ENCODE data around the gene GNAT2.

GNAT2 gene

DNA sequence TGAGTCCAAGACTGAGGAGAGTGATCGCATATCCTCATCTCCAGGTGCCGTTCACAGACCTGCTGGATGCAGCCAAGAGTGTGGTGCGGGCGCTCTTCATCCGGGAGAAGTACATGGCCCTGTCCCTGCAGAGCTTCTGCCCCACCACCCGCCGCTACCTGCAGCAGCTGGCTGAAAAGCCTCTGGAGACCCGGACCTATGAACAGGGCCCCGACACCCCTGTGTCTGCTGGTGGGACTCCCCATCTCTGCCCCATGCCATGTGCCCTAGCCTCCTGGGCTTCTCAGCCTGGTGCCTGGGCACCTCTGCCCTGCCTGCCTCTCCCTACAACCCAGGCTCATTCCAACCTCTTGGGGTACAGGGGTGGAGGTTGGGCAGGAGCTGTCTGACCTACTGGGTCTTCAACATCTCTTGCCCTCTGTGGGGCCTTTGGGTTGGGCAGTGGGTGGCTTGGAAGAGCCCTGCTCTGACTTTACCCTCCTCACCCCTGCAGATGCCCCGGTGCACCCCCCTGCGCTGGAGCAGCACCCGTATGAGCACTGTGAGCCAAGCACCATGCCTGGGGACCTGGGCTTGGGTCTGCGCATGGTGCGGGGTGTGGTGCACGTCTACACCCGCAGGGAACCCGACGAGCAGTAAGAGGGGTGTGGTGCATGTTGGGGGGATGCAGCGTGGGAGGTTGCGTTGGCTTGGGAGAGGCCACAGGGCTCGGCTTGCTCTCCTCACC lies 7.4 kb upstream of the GNAT2 start:
- DNase-seq (ENCODE audit: low read depth) = no peak

DNA sequence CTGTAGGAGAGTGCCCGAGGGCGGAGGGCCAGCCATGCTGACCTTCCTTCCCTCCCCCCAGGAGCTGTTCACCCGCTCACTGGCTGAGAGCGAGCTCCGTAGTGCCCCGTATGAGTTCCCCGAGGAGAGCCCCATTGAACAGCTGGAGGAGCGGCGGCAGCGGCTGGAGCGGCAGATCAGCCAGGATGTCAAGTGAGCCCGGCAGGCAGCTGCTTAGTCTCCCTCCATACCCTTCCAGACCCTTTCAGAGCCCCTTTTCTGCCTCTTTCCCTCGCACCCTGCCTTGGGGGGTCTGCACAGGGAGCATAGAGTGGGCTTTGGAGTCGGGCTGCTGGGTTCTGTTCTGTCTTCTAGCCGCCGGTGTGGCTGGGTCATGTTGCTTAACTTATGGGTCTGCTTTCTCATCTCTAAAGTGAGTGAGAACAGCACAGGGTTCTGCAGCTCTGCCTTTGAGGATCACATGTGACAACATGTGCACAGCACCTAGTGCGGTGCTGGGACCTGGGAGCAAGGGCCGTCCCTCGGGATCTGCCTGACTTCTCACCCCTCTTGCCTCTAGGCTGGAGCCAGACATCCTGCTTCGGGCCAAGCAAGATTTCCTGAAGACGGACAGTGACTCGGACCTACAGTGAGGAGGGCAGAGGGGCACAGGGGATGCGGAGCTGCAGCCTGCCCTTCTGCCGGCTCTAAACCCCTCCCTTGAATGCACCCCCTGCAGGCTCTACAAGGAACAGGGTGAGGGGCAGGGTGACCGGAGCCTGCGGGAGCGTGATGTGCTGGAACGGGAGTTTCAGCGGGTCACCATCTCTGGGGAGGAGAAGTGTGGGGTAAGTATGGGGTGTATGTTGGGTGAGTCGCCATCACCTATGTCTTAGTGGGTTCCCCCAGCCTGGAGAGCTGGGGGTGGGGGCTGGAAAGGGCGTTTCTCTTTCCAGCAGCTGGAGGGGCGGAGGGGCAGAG lies 6.5 kb upstream of the GNAT2 start:
- no peak for DNase-seq (ENCODE audit: low read depth)

- no peak for DNase-seq (ENCODE audit: low read depth)
Observed at GRCh38 chr1:109625176-109625575, 5.8 kb upstream of the GNAT2 start.

GRCh38 chr1:109624201-109625010 lies 5.0 kb upstream of the GNAT2 start:
- no peak for DNase-seq (ENCODE audit: low read depth)

DNA sequence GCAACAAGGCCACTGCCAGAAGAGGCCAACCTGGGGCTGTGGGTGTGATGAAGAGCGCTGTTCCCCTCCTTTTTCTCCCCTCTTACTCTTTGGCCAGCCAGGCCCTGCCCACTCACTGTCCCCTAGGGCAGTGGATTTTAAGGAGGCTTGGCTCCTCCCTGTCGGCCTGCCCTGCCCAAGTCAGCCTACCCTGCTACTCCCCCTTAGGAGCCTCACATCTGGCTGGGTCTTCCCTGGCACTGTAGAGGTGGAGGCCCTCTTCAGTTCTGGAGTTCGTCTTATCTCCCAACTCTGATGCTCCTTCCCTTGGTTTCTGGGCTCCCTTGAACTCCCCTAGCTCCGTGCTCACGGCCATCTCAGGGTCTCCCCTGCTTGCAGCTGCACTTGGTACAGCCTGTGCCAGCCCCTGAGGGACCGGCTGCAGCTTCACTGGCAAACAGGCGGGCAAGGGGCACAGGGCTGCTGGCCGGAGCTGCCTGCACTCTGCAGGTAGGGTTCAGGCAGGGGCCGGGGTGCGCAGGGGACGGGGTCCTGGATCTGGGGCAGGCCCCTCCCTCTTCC lies 4.3 kb upstream of the GNAT2 start:
- no peak for DNase-seq (ENCODE audit: low read depth)

DNA sequence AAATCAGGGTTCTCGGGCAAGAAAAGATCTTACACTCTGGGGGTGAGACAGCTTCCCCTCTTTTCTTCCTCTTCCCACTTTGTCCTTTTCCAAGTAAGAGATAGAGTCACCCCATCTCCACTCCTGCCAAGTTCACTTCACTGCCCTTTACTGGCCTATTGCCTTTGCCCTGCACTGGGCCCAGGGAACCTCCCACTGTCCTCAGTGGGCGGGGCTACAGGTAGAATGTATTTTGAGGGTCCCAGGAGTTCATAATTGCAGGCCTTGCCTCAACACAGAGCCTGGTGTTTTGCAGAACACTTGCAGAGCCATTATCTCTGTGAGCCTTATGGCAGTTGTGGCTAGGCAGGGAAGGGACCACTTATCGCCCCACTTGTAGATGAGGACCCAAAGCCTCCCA lies 3.5 kb upstream of the GNAT2 start:
- DNase-seq (ENCODE audit: low read depth) = no peak

GRCh38 chr1:109622137-109622892 lies 2.9 kb upstream of the GNAT2 start:
- DNase-seq (ENCODE audit: low read depth) = no peak

GRCh38 chr1:109621379-109622136 lies 2.1 kb upstream of the GNAT2 start:
- no peak for DNase-seq (ENCODE audit: low read depth)

DNA sequence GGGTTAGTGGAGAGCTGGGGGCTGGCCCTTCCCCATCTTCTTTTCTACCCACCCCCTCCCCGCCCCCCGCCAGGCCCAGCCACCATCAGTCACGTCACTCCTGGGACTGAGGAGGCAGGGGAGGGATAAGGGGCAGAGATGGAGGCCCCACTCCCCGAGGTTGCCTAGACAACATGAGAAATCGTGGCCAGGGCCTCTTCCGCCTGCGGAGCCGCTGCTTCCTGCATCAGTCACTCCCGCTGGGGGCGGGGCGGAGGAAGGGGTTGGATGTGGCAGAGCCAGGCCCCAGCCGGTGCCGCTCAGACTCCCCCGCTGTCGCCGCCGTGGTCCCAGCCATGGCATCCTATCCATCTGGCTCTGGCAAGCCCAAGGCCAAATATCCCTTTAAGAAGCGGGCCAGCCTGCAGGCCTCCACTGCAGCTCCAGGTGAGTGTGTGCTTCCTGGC lies 1.4 kb upstream of the GNAT2 start:
- DNase-seq (ENCODE audit: low read depth) = peak; percentile 95

GRCh38 chr1:109620401-109620791 lies 980 bp upstream of the GNAT2 start:
- peak; percentile 65 for DNase-seq (ENCODE audit: low read depth)

GRCh38 chr1:109618661-109619575 lies 498 bp downstream of the GNAT2 start:
- DNase-seq (ENCODE audit: low read depth) = no peak

- DNase-seq (ENCODE audit: low read depth) = peak; percentile 95
Observed at GRCh38 chr1:109617291-109617801, 2.1 kb downstream of the GNAT2 start.

GRCh38 chr1:109616391-109616790 lies 3.0 kb downstream of the GNAT2 start:
- DNase-seq (ENCODE audit: low read depth) = peak; percentile 40

- no peak for DNase-seq (ENCODE audit: low read depth)
Observed at GRCh38 chr1:109615879-109616278, 3.5 kb downstream of the GNAT2 start.

GRCh38 chr1:109613361-109614147 lies 5.9 kb downstream of the GNAT2 start:
- peak; percentile 36 for DNase-seq (ENCODE audit: low read depth)

DNA sequence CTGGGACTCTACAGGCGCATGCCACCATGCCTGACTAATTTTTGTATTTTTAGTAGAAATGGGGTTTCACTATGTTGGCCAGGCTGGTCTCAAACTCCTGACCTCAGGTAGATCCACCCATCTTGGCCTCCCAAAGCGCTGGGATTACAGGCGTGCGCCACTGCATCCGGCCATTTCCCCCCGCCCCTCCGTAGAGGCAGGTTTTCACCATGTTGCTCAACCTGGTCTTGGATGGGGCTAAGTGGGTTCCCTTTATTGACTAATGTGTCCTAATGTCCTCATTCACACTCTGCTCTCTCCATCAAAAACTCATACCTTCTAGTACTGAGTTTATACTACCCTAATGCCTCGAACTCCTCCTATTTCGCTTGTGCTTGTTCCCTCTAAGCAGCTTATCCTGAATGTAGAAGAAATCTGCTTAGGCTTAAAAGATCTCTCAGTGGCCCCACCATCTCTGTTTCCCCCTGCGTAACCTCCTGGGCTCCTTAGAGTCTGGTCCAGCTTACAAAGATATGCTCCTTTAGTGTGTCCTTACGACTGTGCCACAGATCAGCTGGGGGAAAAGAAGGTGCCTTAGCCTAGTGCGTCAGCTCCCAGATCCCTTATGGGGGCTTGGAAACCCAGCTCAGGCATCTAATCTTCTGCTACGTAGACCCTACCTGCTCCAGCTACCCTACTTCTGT lies 8.0 kb downstream of the GNAT2 start:
- DNase-seq (ENCODE audit: low read depth) = no peak

GRCh38 chr1:109610609-109611307 lies 8.7 kb downstream of the GNAT2 start:
- peak; percentile 31 for DNase-seq (ENCODE audit: low read depth)
